ENCODE data around the gene RAD9A.

GRCh38 chr11:67433536-67434394 lies 42.0 kb downstream of the RAD9A start:
- TF ChIP-seq CTCF (IDR thresholded peaks at IDR 0.05): no peak
- TF ChIP-seq POLR2A (IDR thresholded peaks at IDR 0.05): no peak
